Rectal smooth muscle tissue (tissue), 1 donor: ENCODE results near the gene IL1RAP.

Source experiments
- H3K27ac ChIP-seq: one replicate; pipeline ENCODE4 v1.7.0; 2013; ENCODE audit warnings: low read depth, low read length, inconsistent platforms
- H3K27me3 ChIP-seq: one replicate; pipeline ENCODE4 v1.7.0; 2013; ENCODE audit warnings: low read length; ENCODE audit not compliant: control insufficient read depth, insufficient read depth
- H3K36me3 ChIP-seq: one replicate; pipeline ENCODE4 v1.7.0; 2013; ENCODE audit warnings: low read length; ENCODE audit not compliant: control insufficient read depth, insufficient read depth
- H3K4me1 ChIP-seq: one replicate; pipeline ENCODE4 v1.7.0; 2013; ENCODE audit warnings: low read length; ENCODE audit not compliant: control insufficient read depth, insufficient read depth
- H3K4me3 ChIP-seq: one replicate; pipeline ENCODE4 v1.7.0; 2013; ENCODE audit warnings: low read length
- H3K9ac ChIP-seq: one replicate; pipeline ENCODE4 v1.7.0; 2013; ENCODE audit warnings: low read length

The IL1RAP gene

DNA sequence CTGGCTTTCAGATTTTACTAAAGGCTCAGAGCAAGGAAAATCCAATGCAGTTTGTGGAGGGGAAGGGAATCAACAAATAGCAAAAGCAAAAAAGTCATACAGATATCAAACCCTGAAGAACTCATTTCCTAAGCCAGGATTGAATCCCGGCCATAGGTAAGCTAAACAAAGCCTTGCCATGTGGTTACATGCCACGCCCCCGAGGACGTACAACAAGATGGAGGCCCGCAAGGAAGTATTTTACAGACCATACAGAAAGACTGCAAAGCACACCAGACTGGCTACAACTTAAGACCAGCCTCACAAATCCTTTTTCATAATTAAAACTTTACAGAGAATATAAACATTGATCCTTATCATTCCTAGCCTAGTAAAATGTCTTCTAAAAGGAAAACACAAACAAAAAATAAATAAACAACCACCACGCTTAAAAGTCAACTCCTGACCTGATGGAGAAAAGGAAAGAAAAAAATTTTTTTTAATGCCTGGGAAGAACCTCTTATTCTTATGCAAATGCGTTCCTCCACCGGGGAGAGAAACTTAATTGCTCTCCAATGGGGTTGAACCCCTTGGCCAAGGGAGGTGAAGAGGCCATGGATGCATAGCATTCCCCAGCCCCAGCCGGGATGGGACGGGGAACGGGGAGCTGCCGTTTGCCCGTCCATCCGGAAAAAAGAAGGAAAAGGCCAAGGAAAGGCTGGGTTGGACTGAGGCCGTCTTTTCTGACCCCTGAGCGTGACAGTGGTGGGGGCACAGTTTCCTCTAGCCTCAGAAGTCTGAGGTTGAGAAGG is 39.3 kb downstream of the IL1RAP start:
- no peak overlapping the region for H3K4me3 ChIP-seq
- no peak overlapping the region for H3K9ac ChIP-seq
- no peak overlapping the region for H3K27ac ChIP-seq
- no peaks in the 10 kb centered on the region for H3K4me1 ChIP-seq
- H3K36me3 ChIP-seq: no peaks in the 10 kb centered on the region
- H3K27me3 ChIP-seq: no peaks in the 10 kb centered on the region

DNA sequence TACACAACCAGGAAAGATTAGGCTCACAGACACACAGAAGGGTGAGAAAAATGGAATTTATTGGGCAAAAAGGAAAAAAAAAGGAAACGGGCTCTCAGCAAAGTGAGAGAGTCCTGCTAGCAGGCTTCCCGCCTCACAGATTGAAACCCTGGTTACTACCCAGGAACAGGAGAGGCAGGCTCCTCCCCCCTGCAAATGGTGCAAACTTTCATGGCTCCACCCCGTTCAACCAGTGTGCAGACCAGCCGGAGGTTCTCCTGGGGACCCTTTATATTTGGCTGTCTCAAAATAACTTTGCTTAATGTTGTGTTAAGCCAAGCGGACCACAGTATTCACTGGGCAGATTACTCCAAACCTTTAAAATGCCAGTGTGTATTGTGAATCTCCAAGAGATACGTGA is 40.3 kb downstream of the IL1RAP start:
- no peaks in the 10 kb centered on the region for H3K27me3 ChIP-seq
- H3K4me3 ChIP-seq: no peak overlapping the region
- H3K9ac ChIP-seq: no peak overlapping the region
- no peak overlapping the region for H3K27ac ChIP-seq
- no peaks in the 10 kb centered on the region for H3K36me3 ChIP-seq
- H3K4me1 ChIP-seq: no peaks in the 10 kb centered on the region

DNA sequence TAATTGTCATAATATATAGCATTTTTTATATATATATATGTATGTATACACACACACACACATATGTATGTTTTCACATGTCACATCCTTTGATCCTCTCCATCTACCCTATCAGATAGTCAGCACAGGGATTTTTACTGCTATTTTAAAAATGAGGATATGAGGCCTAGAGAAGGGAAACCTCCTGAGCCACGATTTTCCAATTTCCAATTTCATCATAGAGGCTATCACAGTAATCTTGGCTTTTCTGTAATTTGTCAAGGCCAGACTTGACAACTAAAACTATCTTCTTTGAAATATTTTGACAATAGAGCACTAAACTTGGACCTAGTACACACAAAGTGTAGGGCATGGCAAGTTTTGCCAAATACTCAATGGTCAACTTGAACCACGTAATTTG is 42.5 kb downstream of the IL1RAP start:
- H3K36me3 ChIP-seq: no peaks in the 10 kb centered on the region
- H3K9ac ChIP-seq: no peak overlapping the region
- no peak overlapping the region for H3K27ac ChIP-seq
- H3K27me3 ChIP-seq: no peaks in the 10 kb centered on the region
- no peaks in the 10 kb centered on the region for H3K4me1 ChIP-seq
- no peak overlapping the region for H3K4me3 ChIP-seq

DNA sequence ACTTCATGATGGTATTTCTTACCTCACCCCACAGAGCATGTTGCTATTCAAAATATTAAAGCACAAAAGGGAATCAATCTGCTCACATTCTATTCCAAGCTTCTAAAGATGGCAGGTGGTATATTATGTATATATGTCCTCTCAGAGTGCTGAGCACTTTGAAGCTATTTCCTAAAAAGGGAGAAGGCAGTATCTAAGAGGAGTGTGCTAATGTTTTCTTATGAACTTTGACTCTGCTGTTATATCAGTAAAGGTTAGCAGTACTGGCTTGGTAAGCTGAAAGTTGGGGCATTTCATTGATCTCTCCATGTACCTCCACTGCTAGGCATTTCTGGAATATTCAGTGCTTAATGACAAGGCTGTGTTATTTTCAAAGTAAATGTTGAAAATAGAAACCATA is 43.4 kb downstream of the IL1RAP start:
- H3K4me3 ChIP-seq: no peak overlapping the region
- no peak overlapping the region for H3K27ac ChIP-seq
- H3K4me1 ChIP-seq: no peaks in the 10 kb centered on the region
- H3K36me3 ChIP-seq: no peaks in the 10 kb centered on the region
- no peak overlapping the region for H3K9ac ChIP-seq
- no peaks in the 10 kb centered on the region for H3K27me3 ChIP-seq

GRCh38 chr3:190558316-190558715 is 44.4 kb downstream of the IL1RAP start:
- no peaks in the 10 kb centered on the region for H3K36me3 ChIP-seq

GRCh38 chr3:190558796-190559195 is 44.9 kb downstream of the IL1RAP start:
- no peaks in the 10 kb centered on the region for H3K36me3 ChIP-seq

More at GRCh38 chr3:190558316-190558715, 44.4 kb downstream of the IL1RAP start:
- no peaks in the 10 kb centered on the region for H3K4me1 ChIP-seq
- H3K27ac ChIP-seq: no peak overlapping the region
- H3K27me3 ChIP-seq: no peaks in the 10 kb centered on the region
- no peak overlapping the region for H3K4me3 ChIP-seq
- no peak overlapping the region for H3K9ac ChIP-seq

DNA sequence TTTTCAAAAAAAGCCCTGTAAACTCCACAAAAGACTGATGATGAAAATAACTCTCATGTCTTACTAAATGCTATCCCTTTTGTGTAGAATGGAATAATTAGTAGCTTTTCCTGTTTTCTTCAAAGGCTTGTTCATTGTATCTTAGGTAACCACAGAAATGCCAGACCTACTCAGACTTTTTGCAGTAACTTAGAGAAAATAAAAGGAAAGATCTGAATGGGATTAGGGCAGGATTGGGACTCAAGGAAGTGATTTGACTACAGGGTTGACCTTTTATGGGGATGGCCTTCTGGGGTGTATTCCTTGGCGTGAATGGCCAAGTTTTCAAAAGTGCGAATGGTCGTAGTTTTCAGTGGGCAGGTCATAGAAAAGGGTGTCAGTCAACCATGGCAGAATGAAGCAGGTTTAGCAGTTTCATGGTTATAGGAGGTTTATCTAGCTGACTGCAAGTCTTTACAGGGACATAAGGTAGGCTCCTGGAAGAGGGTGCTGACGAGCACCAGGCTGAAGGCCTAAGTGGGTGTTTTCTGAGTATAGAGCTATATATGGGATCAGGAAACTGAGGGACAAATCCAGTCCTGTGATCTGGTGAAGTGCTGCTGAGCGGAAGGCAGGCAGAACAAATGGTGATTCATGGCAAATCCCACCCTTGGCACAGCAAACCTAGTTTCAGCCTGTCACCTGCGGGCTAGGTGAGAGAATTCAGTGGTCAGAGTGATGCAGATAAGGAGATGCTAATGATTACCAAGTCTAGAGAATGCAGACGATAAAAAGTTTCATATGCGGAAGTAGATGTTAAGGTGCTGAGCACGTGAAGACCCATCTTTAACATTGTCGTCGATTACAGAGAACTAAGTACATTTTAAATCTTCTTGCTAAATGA is 46.4 kb downstream of the IL1RAP start:
- Histone ChIP-seq H3K36me3 (no peaks in the 10 kb centered on the region), H3K27ac (no peak overlapping the region), H3K4me1 (no peaks in the 10 kb centered on the region), H3K27me3 (no peaks in the 10 kb centered on the region), H3K4me3 (no peak overlapping the region), H3K9ac (no peak overlapping the region)

More at GRCh38 chr3:190558796-190559195, 44.9 kb downstream of the IL1RAP start:
- Histone ChIP-seq H3K27ac (no peak overlapping the region), H3K4me1 (no peaks in the 10 kb centered on the region), H3K4me3 (no peak overlapping the region), H3K27me3 (no peaks in the 10 kb centered on the region), H3K9ac (no peak overlapping the region)

- Histone ChIP-seq H3K4me3 (no peak overlapping the region), H3K27me3 (no peaks in the 10 kb centered on the region), H3K4me1 (no peaks in the 10 kb centered on the region), H3K36me3 (no peaks in the 10 kb centered on the region), H3K27ac (no peak overlapping the region), H3K9ac (no peak overlapping the region)
These were observed 49.1 kb downstream of the IL1RAP start for GRCh38 chr3:190562866-190563510.

- Histone ChIP-seq H3K4me3 (no peak overlapping the region), H3K36me3 (no peaks in the 10 kb centered on the region), H3K27me3 (no peaks in the 10 kb centered on the region), H3K4me1 (no peaks in the 10 kb centered on the region), H3K9ac (no peak overlapping the region), H3K27ac (no peak overlapping the region)
These were observed 50.3 kb downstream of the IL1RAP start for GRCh38 chr3:190564175-190564574.

DNA sequence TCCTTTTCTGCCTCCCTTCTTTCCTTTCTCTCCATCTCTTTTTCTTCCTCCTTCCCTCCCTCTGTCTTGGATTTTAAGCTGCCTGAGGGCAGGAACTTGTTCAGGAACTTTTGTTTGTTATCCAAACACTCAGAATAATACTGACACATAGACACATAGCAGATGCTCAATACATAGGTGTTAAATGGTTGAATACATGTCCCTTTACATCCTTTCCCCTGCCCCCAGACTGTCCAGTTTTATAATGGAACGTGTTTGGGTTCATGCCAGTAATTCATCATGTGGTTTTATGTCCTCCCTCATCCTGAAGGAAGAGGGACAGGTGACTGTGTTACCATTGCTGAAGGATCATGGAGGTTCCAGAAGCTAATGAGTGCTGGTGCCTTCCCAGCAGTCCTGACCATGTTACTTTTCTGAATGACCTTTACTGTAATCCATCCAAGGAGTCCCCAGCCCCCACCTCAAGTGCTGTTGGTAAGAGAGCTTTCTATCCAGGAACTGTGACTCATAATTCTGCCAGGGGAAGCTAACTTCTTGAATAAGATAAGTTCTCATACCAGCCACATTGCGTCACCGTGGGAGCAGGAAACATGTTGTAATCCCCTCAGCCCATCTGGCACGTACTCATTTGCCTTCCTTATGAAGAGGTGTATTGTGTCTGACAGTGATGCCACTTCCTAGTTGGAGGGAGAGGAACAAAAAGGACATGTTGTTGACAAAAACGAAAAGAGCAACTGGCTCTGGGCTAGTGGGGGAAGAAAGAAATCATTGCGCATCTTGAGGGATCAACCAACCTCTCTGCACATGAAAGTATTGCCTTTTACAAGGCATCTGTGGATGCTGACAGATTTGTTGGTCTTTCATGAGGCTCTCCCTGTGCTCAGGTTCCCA is 52.4 kb downstream of the IL1RAP start:
- Histone ChIP-seq H3K4me3 (no peak overlapping the region), H3K27me3 (no peaks in the 10 kb centered on the region), H3K4me1 (no peaks in the 10 kb centered on the region), H3K36me3 (no peaks in the 10 kb centered on the region), H3K27ac (peak overlapping the region; percentile 11), H3K9ac (no peak overlapping the region)

DNA sequence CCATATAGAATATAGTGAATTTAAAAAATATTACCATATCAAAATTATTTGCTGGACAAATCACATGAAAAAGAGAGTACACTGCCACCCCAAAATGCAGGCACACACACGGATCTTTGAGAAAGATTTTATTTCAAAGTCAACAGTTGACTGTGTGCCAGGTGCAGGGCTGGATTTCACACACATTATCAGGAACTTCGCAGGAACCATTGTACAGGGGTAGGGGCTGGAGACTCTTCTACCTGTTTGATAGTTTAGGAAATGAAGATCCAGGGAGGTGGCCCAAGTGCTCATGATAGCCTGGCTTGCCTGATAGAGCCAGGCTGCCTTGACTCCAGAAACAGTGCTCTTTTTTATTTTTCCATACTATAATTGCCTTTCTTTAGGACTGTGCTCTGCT is 54.2 kb downstream of the IL1RAP start:
- Histone ChIP-seq H3K36me3 (no peaks in the 10 kb centered on the region), H3K27me3 (no peaks in the 10 kb centered on the region), H3K4me3 (no peak overlapping the region), H3K9ac (no peak overlapping the region), H3K27ac (no peak overlapping the region), H3K4me1 (no peaks in the 10 kb centered on the region)
